B cell (primary cell): ENCODE data around the gene FIBP. TPM values are rescaled to one million over a fixed set of nuclear protein-coding genes. Genes with fewer than 3 reads are reported as not detected.

Experiments used
- ATAC-seq: fragments of 200-7000 bp; cut with Tn5 transposase; one replicate; pipeline ENCODE4 v1.10.0; 2021; ENCODE audit warnings: low read depth, mild to moderate bottlenecking, moderate number of reproducible peaks, moderate library complexity
- CTCF ChIA-PET: fragments of 350-600 bp; sonication (Branson Sonifier 250); formaldehyde crosslinking; loops from one replicate; lab custom pipeline; 2021; ENCODE audit warnings: antibody characterized with exemption, inconsistent platforms; lab: Charles Lee
- POLR2A ChIA-PET: fragments of 350-600 bp; sonication (Branson Sonifier 250); formaldehyde crosslinking; loops from one replicate; lab custom pipeline; 2021; ENCODE audit warnings: antibody characterized with exemption; lab: Charles Lee
- DNase-seq: peaks from one replicate; pipeline ENCODE4 v3.0.0; 2013
- H2AFZ ChIP-seq: 2 replicates; pipeline ENCODE4 v1.6.1; 2012; ENCODE audit warnings: mild to moderate bottlenecking, low read depth, low read length; ENCODE audit not compliant: insufficient read depth, poor library complexity, severe bottlenecking
- H3K27ac ChIP-seq, 2 donors: 1 replicate in 1 of 2; 2 replicates in 1 of 2; pipeline ENCODE4 v1.5.1; 2012 to 2013; ENCODE audit warnings: low read length in 2 of 2, mild to moderate bottlenecking in 2 of 2, moderate library complexity in 1 of 2
- H3K27me3 ChIP-seq, 4 experiments: fragments of 200-600 bp in 1 of 4; sonication (generic) in 1 of 4; replicated peaks in 1 of 4; 1 replicate in 2 of 4; 2 replicates in 2 of 4; pipeline versions ENCODE4 v1.6.1 to v1.7.0; 2013 to 2016; ENCODE audit warnings: low read length in 3 of 4, mild to moderate bottlenecking in 2 of 4, mixed read lengths in 1 of 4, moderate library complexity in 1 of 4; ENCODE audit not compliant: insufficient read depth in 4 of 4, control insufficient read depth in 3 of 4; ENCODE audit errors: control extremely low read depth in 1 of 4
- H3K36me3 ChIP-seq, 2 experiments: replicated peaks in 1 of 2; 1 replicate in 1 of 2; 2 replicates in 1 of 2; pipeline versions ENCODE4 v1.6.1 to v1.7.1; 2013; ENCODE audit warnings: low read length in 1 of 2; ENCODE audit not compliant: insufficient read depth in 2 of 2, control insufficient read depth in 1 of 2; ENCODE audit errors: control extremely low read depth in 1 of 2, extremely low read depth in 1 of 2
- H3K4me1 ChIP-seq, 2 donors: fragments of 200-600 bp in 1 of 2; sonication (generic) in 1 of 2; 1 replicate in 1 of 2; 2 replicates in 1 of 2; pipeline versions ENCODE4 v1.5.1 to v1.6.1; 2013 to 2017; ENCODE audit warnings: low read length in 2 of 2; ENCODE audit not compliant: control insufficient read depth in 2 of 2, insufficient read depth in 2 of 2
- H3K4me2 ChIP-seq: replicated peaks from 2 replicates; pipeline ENCODE3; 2012; ENCODE audit warnings: mild to moderate bottlenecking, low read depth, low read length; ENCODE audit not compliant: poor library complexity, severe bottlenecking
- H3K4me3 ChIP-seq, 5 experiments: fragments of 200-600 bp in 1 of 5; sonication (generic) in 1 of 5; 1 replicate in 3 of 5; 2 replicates in 2 of 5; pipeline versions ENCODE4 v1.5.1 to v1.7.0; 2011 to 2016; ENCODE audit warnings: low read length in 4 of 5, mild to moderate bottlenecking in 4 of 5, low read depth in 2 of 5, control low read depth in 1 of 5, moderate library complexity in 1 of 5; ENCODE audit not compliant: insufficient read depth in 1 of 5; ENCODE audit errors: control extremely low read depth in 1 of 5, extremely low read depth in 1 of 5
- H3K79me2 ChIP-seq: fragments of 200-600 bp; sonication (generic); one replicate; pipeline ENCODE4 v1.6.0; 2016; ENCODE audit warnings: low read length; ENCODE audit not compliant: control insufficient read depth, insufficient read depth
- H3K9ac ChIP-seq: fragments of 200-600 bp; sonication (generic); 2 replicates; pipeline ENCODE4 v1.6.1; 2017; ENCODE audit warnings: mild to moderate bottlenecking, low read length, moderate library complexity
- H3K9me3 ChIP-seq, 3 donors: one replicate each; pipeline versions ENCODE4 v1.6.1 to v1.7.1; 2013; ENCODE audit warnings: low read length in 2 of 3; ENCODE audit not compliant: control insufficient read depth in 2 of 3, insufficient read depth in 1 of 3; ENCODE audit errors: control extremely low read depth in 1 of 3
- H4K20me1 ChIP-seq: 2 replicates; pipeline ENCODE4 v1.6.0; 2012; ENCODE audit warnings: mild to moderate bottlenecking, low read length; ENCODE audit not compliant: insufficient read depth, control insufficient read depth, poor library complexity, severe bottlenecking
- H3K27ac Mint-ChIP-seq: one replicate; pipeline ENCODE4 v1.8.0; 2021; ENCODE audit warnings: mixed read lengths
- H3K27me3 Mint-ChIP-seq: one replicate; pipeline ENCODE4 v1.8.0; 2021; ENCODE audit warnings: mixed read lengths
- H3K4me1 Mint-ChIP-seq: one replicate; pipeline ENCODE4 v1.8.0; 2021; ENCODE audit warnings: mixed read lengths
- H3K4me3 Mint-ChIP-seq: one replicate; pipeline ENCODE4 v1.8.0; 2021; ENCODE audit warnings: mixed read lengths
- H3K9me3 Mint-ChIP-seq: one replicate; pipeline ENCODE4 v1.8.0; 2022; ENCODE audit warnings: mixed read lengths; ENCODE audit not compliant: insufficient read depth
- CTCF ChIP-seq: fragments of 200-600 bp; IDR thresholded peaks from one replicate; pipeline ENCODE4 v1.8.0; 2022; ENCODE audit warnings: antibody characterized with exemption, mild to moderate bottlenecking
- EZH2 ChIP-seq: IDR thresholded peaks from 2 replicates; pipeline ENCODE4 v1.6.1; 2012; ENCODE audit warnings: borderline replicate concordance, low read depth, mild to moderate bottlenecking, moderate library complexity, low read length; ENCODE audit not compliant: insufficient read depth, poor library complexity, severe bottlenecking
- WGBS: methylation state at CpG from one replicate; pipeline ENCODE4 v1.1.5; 2013; ENCODE audit warnings: missing lambda C conversion rate; ENCODE audit not compliant: insufficient coverage; 5-methylcytosine and 5-hydroxymethylcytosine counted together
- intact Hi-C: fragments of 100-400 bp; cut with micrococcal nuclease; formaldehyde crosslinking; loops from one replicate; pipeline ENCODE4 v1.10.0; 2022
- polyA plus RNA-seq: library from polyadenylated mRNA; depleted of rRNA; stranded (reverse); fragments of >200 nt; gene quantifications from 2 replicates; pipeline ENCODE4 v1.2.3, GENCODE V29; 2012
- total RNA-seq, 2 donors: library from RNA; stranded (reverse); fragments of 120-200 nt in 1 of 2; gene quantifications; 1 replicate in 1 of 2; 2 replicates in 1 of 2; pipeline versions ENCODE4 v1.2.3 to v1.2.4, GENCODE V29; 2013 to 2022

Gene FIBP
- total and polyA plus RNA-seq, 2 donors (not counting 1 experiment from before 2014, with no cell fraction given): 63.4 to 128 TPM

GRCh38 chr11:65934014-65934413, 45.7 kb upstream of the FIBP start:
- CTCF ChIA-PET: interaction anchor here (0.7 to 2.3 kb wide), 2 partner anchors 23 to 50 kb away, joined by 3 to 10 read pairs; no protein-coding TSS in a partner anchor
- intact Hi-C loops: no loop called here
- Histone ChIP-seq H3K79me2 (no peaks in the 10 kb centered on the region), H3K27ac (no peak overlapping the region), H2AFZ (no peak overlapping the region), H3K4me3 (no peak overlapping the region), H3K4me2 (no peak overlapping the region), H3K36me3 (no peaks in the 10 kb centered on the region), H3K9ac (no peak overlapping the region), H3K27me3 (peaks cover 0 to 3% (median 0%) of the 10 kb centered on the region in 4 experiments), H3K9me3 (no peaks in the 10 kb centered on the region), H3K4me1 (peaks cover under 1 to 1% of the 10 kb centered on the region in 2 donors), H4K20me1 (no peaks in the 10 kb centered on the region)
- Mint-ChIP-seq H3K9me3 (no peaks in the 10 kb centered on the region), H3K4me3 (no peak overlapping the region), H3K27ac (no peak overlapping the region), H3K27me3 (no peaks in the 10 kb centered on the region), H3K4me1 (peaks cover 4% of the 10 kb centered on the region)
- TF ChIP-seq EZH2: no peak
- no peak for TF ChIP-seq CTCF
- WGBS: no CpG with 5 or more reads among the region's 4 CpGs
- ATAC-seq: no peak
- DNase-seq: no peak
- POLR2A ChIA-PET: no interaction called here

GRCh38 chr11:65932558-65932919, 44.3 kb upstream of the FIBP start:
- CTCF ChIA-PET: interaction anchor here (0.8 to 1.5 kb wide), 2 partner anchors 42 to 48 kb away, joined by 3 to 6 read pairs; partner anchors contain the start of gene CCDC85B
- Mint-ChIP-seq H3K9me3 (no peaks in the 10 kb centered on the region), H3K27ac (no peak overlapping the region), H3K27me3 (no peaks in the 10 kb centered on the region), H3K4me1 (peaks cover 14% of the 10 kb centered on the region), H3K4me3 (no peak overlapping the region)
- H3K79me2 ChIP-seq: no peaks in the 10 kb centered on the region
- H3K4me2 ChIP-seq: no peak overlapping the region
- peaks cover 0 to 2% (median 0%) of the 10 kb centered on the region in 4 experiments for H3K27me3 ChIP-seq
- H3K9me3 ChIP-seq: no peaks in the 10 kb centered on the region
- H3K27ac ChIP-seq: no peak overlapping the region
- no peak overlapping the region for H3K9ac ChIP-seq
- H3K4me1 ChIP-seq: peaks cover 15 to 16% of the 10 kb centered on the region in 2 donors
- H2AFZ ChIP-seq: no peak overlapping the region
- WGBS: 71% methylated on average over 5 of the region's 9 CpGs
- no peak overlapping the region for H3K4me3 ChIP-seq
- no peak for DNase-seq
- POLR2A ChIA-PET: no interaction called here
- H4K20me1 ChIP-seq: no peaks in the 10 kb centered on the region
- H3K36me3 ChIP-seq: no peaks in the 10 kb centered on the region
- no peak for ATAC-seq
- TF ChIP-seq EZH2 (no peak), CTCF (no peak)
- intact Hi-C loops: no loop called here
